K562 (cell line): ENCODE measurements around the gene LRRC27.

ENCODE experiments used
- ATF3 ChIP-seq, 2 experiments: fragments of 450-650 bp in 1 of 2; sonication (generic) in 1 of 2; formaldehyde crosslinking in 1 of 2; IDR thresholded peaks in 1 of 2; conservative IDR thresholded peaks in 1 of 2; 2 replicates each; pipeline versions ENCODE4 v1.6.1 to v1.8.1; 2016 to 2023; ENCODE audit warnings: mild to moderate bottlenecking in 2 of 2, moderate library complexity in 2 of 2, inconsistent platforms in 1 of 2, missing genetic modification reagents in 1 of 2
- CTCF ChIP-seq, 3 experiments: IDR thresholded peaks in 2 of 3; conservative IDR thresholded peaks in 1 of 3; 2 replicates each; pipeline ENCODE4 v1.5.1; 2011 to 2012; ENCODE audit warnings: low read length in 3 of 3, mild to moderate bottlenecking in 3 of 3, control low read depth in 2 of 3, improper control_type of control experiment in 1 of 3, inconsistent platforms in 1 of 3, low read depth in 1 of 3, mixed read lengths in 1 of 3, moderate library complexity in 1 of 3; ENCODE audit not compliant: insufficient read depth in 2 of 3
- E2F3 ChIP-seq: fragments of 250-450 bp; sonication (Bioruptor Pico); IDR thresholded peaks from 2 replicates; pipeline ENCODE4 v1.4.0; 2020; ENCODE audit warnings: mild to moderate bottlenecking
- E2F4 ChIP-seq: sonication (generic); formaldehyde crosslinking; IDR thresholded peaks from 2 replicates; pipeline ENCODE4 v1.8.0; 2022; ENCODE audit warnings: mild to moderate bottlenecking, low read depth, missing genetic modification reagents
- ELF2 ChIP-seq: fragments of 250-450 bp; sonication (Bioruptor Pico); IDR thresholded peaks from 2 replicates; pipeline ENCODE4 v1.5.0; 2021; ENCODE audit warnings: mild to moderate bottlenecking
- GTF2E2 ChIP-seq: fragments of 200-800 bp; sonication (Bioruptor generic); IDR thresholded peaks from 2 replicates; pipeline ENCODE4 v1.6.1; 2016; ENCODE audit warnings: missing genetic modification characterization, missing compliant biosample characterization
- MAFG ChIP-seq: fragments of 450-650 bp; conservative IDR thresholded peaks from 2 replicates; pipeline ENCODE4 v1.6.1; 2016; ENCODE audit warnings: missing genetic modification characterization, missing compliant biosample characterization
- POLR2G ChIP-seq: fragments of 200-400 bp; formaldehyde crosslinking; IDR thresholded peaks from 2 replicates; pipeline ENCODE4 v1.6.1; 2017; ENCODE audit warnings: low read depth, mild to moderate bottlenecking, antibody characterized with exemption, low read length, moderate library complexity
- TEAD1 ChIP-seq, 2 experiments: fragments of 450-650 bp in 1 of 2; sonication (generic) in 1 of 2; formaldehyde crosslinking; IDR thresholded peaks; 2 replicates each; pipeline versions ENCODE4 v1.4.0 to v1.8.0; 2020 to 2022; ENCODE audit warnings: mild to moderate bottlenecking in 2 of 2, missing genetic modification reagents in 1 of 2
- TFAM ChIP-seq: fragments of 250-450 bp; sonication (Bioruptor Pico); conservative IDR thresholded peaks from 2 replicates; pipeline ENCODE4 v1.5.0; 2021; ENCODE audit warnings: mild to moderate bottlenecking, moderate library complexity
- ZNF41 ChIP-seq: fragments of 250-450 bp; sonication (Bioruptor Pico); conservative IDR thresholded peaks from 2 replicates; pipeline ENCODE4 v1.4.0; 2020; ENCODE audit warnings: mild to moderate bottlenecking
- ZNF449 ChIP-seq: fragments of 250-450 bp; sonication (Bioruptor Pico); IDR thresholded peaks from 2 replicates; pipeline ENCODE4 v1.8.0; 2022; ENCODE audit warnings: moderate library complexity, mild to moderate bottlenecking, inconsistent platforms
- ZSCAN29 ChIP-seq: fragments of 450-650 bp; IDR thresholded peaks from 2 replicates; pipeline ENCODE4 v1.6.1; 2017
- TF ChIP-seq, protein P1 (sequence below), 2 experiments: fragments of 450-650 bp; IDR thresholded peaks; 2 replicates each; pipeline ENCODE4 v1.6.1; 2016

- TF ChIP-seq, protein P1, sequence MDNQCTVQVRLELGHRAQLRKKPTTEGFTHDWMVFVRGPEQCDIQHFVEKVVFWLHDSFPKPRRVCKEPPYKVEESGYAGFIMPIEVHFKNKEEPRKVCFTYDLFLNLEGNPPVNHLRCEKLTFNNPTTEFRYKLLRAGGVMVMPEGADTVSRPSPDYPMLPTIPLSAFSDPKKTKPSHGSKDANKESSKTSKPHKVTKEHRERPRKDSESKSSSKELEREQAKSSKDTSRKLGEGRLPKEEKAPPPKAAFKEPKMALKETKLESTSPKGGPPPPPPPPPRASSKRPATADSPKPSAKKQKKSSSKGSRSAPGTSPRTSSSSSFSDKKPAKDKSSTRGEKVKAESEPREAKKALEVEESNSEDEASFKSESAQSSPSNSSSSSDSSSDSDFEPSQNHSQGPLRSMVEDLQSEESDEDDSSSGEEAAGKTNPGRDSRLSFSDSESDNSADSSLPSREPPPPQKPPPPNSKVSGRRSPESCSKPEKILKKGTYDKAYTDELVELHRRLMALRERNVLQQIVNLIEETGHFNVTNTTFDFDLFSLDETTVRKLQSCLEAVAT (IDR thresholded peaks at IDR 0.05) = no peak
- TF ChIP-seq ELF2 = no peak
- TF ChIP-seq E2F4 (CRISPR knock-in tag) = no peak
- TF ChIP-seq ZSCAN29 = no peak
- no peak for TF ChIP-seq TEAD1 (CRISPR knock-in tag; IDR thresholded peaks at IDR 0.05)
- TF ChIP-seq CTCF (IDR thresholded peaks at IDR 0.05 in 2 of 3, conservative IDR thresholded peaks at IDR 0.05 in 1 of 3; ENCODE audit: insufficient read depth in 2 of 3, low read depth in 1 of 3, low read length in 3 of 3) = no peak
- no peak for TF ChIP-seq MAFG (tag)
- TF ChIP-seq GTF2E2 = no peak
- TF ChIP-seq ZNF41 (CRISPR knock-in tag) = no peak
- no peak for TF ChIP-seq E2F3
- TF ChIP-seq ATF3 (IDR thresholded peaks at IDR 0.05) = no peak
- no peak for TF ChIP-seq ATF3 (CRISPR knock-in tag; conservative IDR thresholded peaks at IDR 0.05)
- no peak for TF ChIP-seq TFAM (CRISPR knock-in tag)
- TF ChIP-seq POLR2G = no peak
- TF ChIP-seq ZNF449 (CRISPR knock-in tag) = no peak
Observed at GRCh38 chr10:132376394-132376851, 44.4 kb downstream of the LRRC27 start.
